Putamen (tissue), 1 donor: Measurements from ENCODE around the gene MAB21L3.

Experiments used
- DNase-seq: peaks from one replicate; pipeline ENCODE4 v3.0.0-alpha.2; 2016; ENCODE audit warnings: low spot score

MAB21L3 gene

DNA sequence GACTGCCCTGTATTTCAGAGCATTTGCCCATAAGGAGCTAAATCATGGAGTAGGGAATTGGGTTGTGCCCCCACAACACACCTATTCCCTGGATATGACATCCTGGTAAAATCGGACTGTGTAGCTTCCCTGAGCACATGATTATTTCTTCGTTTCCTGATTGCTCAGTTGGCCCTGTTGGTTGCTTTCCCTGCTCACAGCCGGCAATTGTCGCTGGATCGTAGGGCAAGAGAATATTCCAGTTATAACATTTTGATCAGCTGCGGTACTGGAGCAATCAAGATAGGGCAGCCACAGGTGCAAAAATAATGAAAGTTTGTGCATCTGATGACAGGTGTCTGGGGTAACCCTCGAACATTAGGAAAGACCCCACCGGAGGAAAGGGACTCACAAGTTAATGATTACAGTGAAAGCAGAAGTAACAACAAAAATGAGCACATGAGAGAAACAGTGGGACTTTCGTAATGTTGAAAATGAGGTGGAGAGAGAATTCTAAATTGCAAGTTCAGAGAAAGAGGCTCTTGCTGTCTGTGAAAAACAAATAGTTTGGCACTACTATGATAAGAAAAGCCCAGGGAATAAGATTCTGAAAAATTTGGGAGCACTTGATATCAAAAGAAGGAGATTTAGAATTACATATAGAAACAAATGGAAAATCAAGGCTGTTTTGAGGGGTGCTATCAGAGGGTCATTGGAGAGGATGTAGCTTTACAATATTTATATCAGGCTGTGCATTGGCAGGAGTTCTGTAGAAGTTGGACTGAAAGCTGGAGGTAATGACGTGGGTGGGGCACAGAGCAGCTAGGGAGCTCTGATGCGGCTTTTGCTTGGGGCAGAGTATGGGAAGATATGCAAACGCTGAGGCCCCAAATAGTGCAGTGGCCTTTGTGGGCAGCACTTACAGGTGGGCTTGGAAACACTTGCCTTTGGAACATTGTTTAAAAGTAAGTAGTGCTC lies at the start of gene MAB21L3:
Gene MAB21L3, plus strand, starts transcription at position 833 of the 957 bp plus-strand sequence. CDS start 1,217 bp downstream, outside the sequence.
- DNase-seq = no peak

- DNase-seq = no peak
These were observed 49.0 kb upstream of the MAB21L3 start for GRCh38 chr1:116062201-116062600.

DNA sequence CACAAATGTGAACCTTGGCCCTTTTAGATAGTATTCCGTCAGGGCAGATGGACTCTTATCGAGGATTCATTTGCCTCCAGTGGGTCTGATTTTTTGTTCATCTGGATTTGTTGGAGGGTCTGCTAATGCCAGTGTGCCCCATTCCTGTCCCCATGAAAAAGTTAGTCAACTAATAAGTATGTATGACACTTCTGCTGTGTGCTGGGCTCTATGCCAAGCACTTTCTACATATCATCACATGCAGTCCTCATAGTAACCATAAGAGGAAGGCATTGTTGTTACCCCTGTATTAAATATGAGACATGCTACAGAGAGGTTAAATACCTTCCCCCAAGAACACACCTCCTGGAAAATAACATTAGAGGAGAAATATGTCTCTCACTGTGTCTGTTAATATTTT lies 46.6 kb upstream of the MAB21L3 start:
- no peak for DNase-seq

DNA sequence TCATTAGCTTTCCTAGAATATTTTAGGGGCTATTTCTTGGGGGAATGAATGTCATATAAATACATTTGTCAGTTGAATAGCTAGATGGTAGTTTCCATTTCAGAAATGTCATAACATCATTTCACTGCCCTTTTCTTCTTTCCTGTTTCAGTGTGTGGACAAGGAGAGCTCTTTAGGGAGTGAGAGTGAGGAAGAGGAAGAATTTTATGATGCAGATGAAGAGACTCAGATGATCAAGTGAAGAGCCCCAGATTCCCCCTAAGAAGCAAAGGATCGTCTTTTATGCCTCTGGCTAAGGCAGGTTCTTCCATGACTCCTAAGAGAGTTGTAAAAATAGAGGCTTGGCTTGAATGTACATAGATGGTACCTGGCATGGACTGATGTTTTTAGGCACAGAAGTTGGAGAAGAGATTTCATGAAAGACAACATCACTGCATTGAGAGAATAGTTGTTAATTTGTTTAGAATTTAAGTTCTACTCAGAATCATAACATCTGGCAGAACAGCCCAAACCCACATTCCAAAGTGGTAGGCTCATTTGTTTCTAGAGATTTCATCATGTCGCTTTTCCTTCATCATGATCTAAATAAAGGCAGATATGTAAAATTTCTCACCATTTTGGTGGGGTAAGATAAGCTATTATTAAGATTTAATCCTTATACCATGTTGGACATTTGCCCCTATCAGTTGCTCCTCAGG lies 44.2 kb upstream of the MAB21L3 start:
- no peak for DNase-seq

DNA sequence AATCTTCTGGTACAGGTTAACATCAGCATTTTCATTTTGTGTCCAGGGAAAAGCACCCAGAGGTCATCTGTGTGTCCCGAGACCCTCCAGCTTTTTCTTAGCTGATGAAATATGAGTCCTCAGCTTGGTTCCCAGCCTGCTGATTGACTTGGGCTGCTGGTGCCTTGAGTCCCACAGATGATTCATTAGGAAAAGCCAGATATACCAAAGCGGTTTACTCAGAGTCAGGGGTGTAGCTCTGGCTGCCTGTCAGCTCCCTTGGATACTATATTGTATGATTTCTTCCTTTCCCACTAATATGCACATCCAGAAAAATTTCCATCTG lies 43.7 kb upstream of the MAB21L3 start:
- no peak for DNase-seq

- no peak for DNase-seq
These were observed 35.6 kb upstream of the MAB21L3 start for GRCh38 chr1:116075575-116075974.

GRCh38 chr1:116075990-116076389 lies 35.2 kb upstream of the MAB21L3 start:
- no peak for DNase-seq

DNA sequence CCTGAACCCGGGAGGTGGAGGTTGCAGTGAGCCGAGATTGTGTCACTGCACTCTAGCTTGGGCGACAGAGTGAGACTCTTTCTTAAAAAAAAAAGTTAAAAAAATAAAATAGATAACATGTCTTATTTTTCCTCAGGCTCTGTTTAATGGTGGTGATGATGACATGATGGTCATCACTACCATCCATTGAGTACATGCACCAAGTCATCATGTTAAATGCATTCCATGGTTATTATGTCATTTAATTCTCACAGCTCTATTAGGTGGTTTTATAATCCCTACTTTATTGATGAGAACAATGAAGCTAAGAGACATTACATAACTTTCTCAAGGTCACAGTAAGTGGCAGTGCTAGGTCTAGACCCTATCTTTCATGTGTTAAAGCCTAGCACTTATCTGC lies 34.4 kb upstream of the MAB21L3 start:
- no peak for DNase-seq

DNA sequence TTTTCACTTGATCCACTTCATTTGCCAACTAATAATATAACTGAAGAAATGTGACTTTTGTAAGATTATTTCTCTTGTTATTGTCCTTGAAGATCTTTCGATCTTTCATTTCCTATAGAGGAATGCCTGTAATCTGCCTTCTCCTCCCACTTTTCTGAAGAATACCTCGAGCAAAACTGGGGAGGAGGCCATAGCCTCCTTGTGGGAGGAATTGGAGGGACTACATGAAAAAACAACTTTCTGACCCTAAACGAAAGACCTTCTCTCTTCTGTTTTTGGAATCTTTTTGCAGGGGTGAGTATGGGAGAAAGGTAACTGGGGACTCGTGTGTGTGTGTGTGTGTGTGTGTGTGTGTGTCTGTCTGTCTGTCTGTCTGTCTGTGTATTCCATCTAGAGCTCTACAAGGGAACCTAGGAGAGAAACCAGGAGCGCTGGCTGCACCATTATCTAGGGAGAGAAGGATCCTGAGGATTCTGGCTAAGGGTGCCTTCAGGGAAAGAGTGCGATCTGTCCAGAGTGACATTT lies 32.4 kb upstream of the MAB21L3 start:
- no peak for DNase-seq

DNA sequence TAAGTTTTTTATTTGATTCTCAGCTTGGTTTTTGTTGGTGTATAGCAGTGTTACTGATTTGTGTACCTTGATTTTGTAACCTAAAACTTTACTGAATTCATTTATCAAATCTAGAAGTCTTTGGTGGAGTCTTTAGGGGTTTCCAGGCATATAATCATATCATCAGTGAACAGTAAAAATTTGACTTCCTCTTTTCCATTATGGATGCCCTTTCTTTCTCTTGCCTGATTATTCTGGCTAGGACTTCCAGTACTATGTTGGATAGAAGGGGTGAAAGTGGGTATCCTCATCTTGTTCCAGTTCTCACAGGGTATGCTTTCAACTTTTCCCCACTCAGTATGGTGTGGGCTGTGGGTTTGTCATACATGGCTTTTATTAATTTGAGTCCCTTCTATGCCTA lies 23.6 kb upstream of the MAB21L3 start:
- no peak for DNase-seq

- DNase-seq = no peak
These were observed 21.3 kb upstream of the MAB21L3 start for GRCh38 chr1:116089870-116090269.

GRCh38 chr1:116091083-116091482 lies 20.1 kb upstream of the MAB21L3 start:
- no peak for DNase-seq

DNA sequence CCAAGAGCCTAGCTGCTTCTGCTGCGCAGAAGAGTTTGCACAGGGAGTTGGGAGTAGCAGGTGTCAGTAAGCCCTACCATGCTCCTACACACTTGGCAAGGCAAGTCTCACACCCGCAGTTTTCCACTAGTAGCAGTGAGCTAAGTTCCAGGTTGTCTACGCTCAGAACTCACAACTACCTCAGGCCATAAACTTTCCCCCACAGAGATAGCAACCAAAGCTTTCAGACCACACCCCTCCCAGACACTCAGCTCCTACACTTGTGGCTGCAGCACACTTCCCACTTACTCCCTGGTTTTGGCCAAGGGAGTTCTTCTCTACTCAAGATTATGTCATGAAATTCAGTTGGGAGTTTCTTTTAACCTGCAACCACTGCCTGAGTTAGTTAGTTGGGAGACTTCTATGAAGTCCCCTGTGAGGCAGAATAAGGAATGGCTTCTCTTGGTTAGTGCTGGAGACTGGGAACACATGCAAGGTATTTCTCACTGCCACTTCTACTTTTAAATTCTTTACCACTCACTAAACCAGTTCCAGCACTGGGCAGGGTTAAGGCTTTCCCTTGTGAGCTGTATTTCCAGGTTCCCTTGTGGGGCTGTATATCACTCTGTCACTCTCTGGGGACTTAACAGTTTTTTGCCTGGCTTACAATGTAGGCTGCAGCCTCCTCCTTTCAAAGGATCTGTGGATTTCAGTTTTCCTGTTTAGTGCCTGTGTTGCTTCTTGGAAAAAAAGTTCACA lies 18.3 kb upstream of the MAB21L3 start:
- no peak for DNase-seq

DNA sequence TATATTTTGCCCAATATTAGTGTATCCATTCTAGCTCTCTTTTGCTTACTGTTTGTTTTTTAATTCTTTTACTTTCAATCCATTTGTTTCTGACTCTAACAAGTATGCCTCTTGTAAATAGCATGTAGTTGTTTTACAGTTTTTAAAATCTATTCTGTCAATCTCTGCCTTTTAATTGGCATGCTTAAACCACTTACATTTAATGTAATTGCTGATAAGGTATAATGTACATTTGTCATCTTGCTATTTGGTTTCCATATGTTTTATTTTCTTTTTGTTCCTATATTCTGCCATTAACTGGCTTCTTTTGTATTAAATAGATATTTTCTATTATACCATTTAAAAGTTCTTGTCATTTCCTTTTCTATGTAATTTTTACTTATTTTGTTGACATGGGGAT lies 16.2 kb upstream of the MAB21L3 start:
- DNase-seq = no peak

DNA sequence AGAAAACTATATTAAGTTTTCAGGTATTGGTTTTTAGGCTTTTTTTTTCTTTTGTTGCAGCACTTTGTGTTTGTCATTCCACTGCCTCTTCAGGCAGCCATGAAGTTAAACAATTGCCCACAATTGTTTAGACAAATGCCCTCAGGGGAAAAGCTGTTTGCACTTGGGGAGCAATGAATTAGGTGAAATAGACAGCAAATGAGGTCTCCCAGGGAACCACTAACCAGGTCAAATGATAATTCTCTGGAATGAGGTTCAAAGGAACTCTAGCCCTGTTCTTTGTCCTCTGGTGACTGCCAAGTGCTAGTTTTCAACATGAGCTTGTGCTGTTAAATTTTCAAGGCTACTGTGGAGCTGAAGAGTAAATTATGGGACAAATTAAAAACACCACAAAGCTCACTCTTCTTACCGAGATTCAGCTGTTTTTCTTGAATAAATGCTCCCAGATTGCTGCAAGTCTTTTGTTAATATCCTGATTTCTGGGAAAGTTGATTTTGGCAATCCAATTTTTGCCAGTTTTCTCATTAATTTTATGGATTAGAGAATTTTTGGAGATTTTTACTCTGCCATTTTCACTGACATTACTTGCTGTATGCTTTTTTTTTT lies 15.1 kb upstream of the MAB21L3 start:
- DNase-seq = no peak

DNA sequence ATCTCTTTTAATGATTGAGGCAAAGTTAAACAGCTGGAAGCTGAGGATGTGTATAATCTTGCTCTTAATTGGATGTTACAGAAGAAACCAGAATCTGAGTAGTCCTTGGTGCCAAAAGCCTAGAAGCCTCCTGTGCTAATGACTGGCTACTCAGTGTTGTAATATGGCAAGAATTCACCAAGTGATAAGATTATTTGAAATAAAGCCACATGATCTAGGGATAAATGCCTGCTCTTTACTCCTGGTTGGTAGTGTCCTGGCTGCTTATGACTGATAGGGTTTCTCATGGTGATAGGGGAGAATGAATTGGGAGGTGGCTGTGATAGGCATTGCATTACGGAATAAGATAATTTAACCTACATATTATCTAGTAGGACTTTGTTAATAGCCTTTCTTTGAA lies 13.6 kb upstream of the MAB21L3 start:
- no peak for DNase-seq

DNA sequence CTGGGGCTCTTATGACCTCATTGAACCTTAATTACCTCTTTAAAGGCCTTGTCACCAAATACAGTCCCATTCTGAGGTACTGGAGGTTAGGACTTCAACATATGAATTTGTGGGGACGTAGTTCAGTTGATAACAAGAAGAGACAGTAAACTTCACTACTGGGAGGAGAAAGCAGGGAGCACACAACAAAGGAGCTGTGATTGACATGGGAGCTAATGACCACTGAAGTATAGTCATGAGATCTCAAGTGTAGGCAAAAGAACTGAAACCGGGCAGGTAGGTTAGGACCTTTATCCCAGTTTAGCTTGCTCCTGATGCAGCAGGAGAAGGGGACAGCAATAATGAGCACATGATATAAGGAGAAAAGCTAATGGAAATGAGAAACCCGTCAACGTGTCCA lies 11.8 kb upstream of the MAB21L3 start:
- no peak for DNase-seq

DNA sequence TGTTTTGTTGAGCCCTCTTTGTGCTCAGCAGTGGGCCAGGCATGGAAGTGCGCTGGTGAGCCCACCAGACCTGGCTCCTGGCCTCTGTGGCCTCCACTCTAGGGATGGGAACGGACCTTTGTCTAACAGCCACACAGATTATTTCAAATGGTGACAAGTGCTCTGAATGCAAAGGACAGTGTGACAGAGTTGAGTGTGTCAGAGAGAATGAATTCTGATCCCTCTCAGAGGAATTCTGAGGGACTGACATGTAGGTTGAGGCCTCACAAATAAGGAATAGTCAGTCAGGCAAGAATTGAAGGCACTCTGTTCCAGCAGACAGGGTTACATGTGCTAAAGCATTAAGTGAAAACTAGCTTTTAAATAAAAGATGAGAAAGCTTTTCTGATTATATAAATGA lies 11.3 kb upstream of the MAB21L3 start:
- DNase-seq = no peak

GRCh38 chr1:116104667-116105066 lies 6.5 kb upstream of the MAB21L3 start:
- no peak for DNase-seq

DNA sequence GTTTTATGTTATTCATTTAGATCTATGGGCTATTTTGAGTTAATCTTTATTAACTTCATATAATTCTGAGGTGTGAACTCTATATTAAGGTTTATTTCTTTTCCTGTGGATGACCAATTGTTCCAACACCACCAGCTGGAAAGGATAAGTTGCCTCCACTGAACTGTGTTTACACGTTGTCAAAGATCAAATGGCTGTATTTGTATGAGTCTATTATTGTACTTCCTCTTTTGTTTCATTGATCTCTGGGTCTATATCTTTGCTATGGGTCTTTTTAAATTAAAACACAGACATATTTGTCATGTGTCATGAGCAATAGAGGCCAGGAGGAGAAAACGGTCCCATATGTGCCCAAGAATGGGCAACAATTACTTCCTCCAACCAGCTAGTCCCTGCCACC lies 5.2 kb upstream of the MAB21L3 start:
- no peak for DNase-seq

- no peak for DNase-seq
These were observed 4.6 kb upstream of the MAB21L3 start for GRCh38 chr1:116106646-116107045.

- no peak for DNase-seq
These were observed 3.8 kb upstream of the MAB21L3 start for GRCh38 chr1:116107371-116107770.
